DND-41 (cell line): ENCODE measurements around the gene ABCB11.

Experiments
- CTCF ChIP-seq: IDR thresholded peaks from 2 replicates; pipeline ENCODE4 v1.5.1; 2012; ENCODE audit warnings: borderline replicate concordance, low read length, moderate library complexity, mild to moderate bottlenecking; ENCODE audit not compliant: poor library complexity, severe bottlenecking; ENCODE audit errors: extremely low read depth
- EZH2 ChIP-seq: IDR thresholded peaks from 3 replicates; pipeline ENCODE4 v1.6.1; 2012; ENCODE audit warnings: borderline replicate concordance, low read depth, mild to moderate bottlenecking, moderate library complexity, low read length, inconsistent platforms; ENCODE audit not compliant: severe bottlenecking

GRCh38 chr2:169066897-169067296 is 35.8 kb upstream of the ABCB11 start:
- no peak for TF ChIP-seq CTCF
- no peak for TF ChIP-seq EZH2
